Mammary epithelial cell (primary cell): ENCODE data around the gene RNASET2.

Source experiments
- CTCF ChIP-seq, 2 donors: IDR thresholded peaks in 1 of 2; conservative IDR thresholded peaks in 1 of 2; 2 replicates each; pipeline ENCODE4 v1.5.1; 2011 to 2012; ENCODE audit warnings: inconsistent platforms in 2 of 2, low read length in 2 of 2, mild to moderate bottlenecking in 2 of 2, control low read depth in 1 of 2, low read depth in 1 of 2; ENCODE audit not compliant: insufficient read depth in 1 of 2; ENCODE audit errors: extremely low read depth in 1 of 2
- EZH2 ChIP-seq: IDR thresholded peaks from 2 replicates; pipeline ENCODE4 v1.6.1; 2012; ENCODE audit warnings: low read length, inconsistent platforms, borderline replicate concordance

GRCh38 chr6:166999145-166999883 is 43.0 kb upstream of the RNASET2 start, which contains the start of gene CEP43:
- TF ChIP-seq CTCF (conservative IDR thresholded peaks at IDR 0.05 in 1 of 2, IDR thresholded peaks at IDR 0.05 in 1 of 2; ENCODE audit: extremely low read depth in 1 of 2, insufficient read depth in 1 of 2, low read depth in 1 of 2, low read length in 2 of 2) (no peak), EZH2 (no peak)
